Loucy (cell line): ENCODE data around the gene AP5Z1.

Source experiments
- H2AFZ ChIP-seq: fragments of 200-600 bp; sonication (generic); 2 replicates; pipeline ENCODE4 v1.6.0; 2016; ENCODE audit warnings: antibody characterized with exemption, mild to moderate bottlenecking, low read length, moderate library complexity
- H3F3A ChIP-seq: fragments of 200-600 bp; 2 replicates; pipeline ENCODE4 v1.6.0; 2016; ENCODE audit warnings: antibody characterized with exemption, low read depth, mild to moderate bottlenecking
- H3K27me3 ChIP-seq: fragments of 200-600 bp; sonication (generic); 2 replicates; pipeline ENCODE4 v1.6.1; 2014; ENCODE audit warnings: low read length, mild to moderate bottlenecking; ENCODE audit not compliant: insufficient read depth, poor library complexity, severe bottlenecking
- H3K36me3 ChIP-seq: fragments of 200-600 bp; sonication (generic); 2 replicates; pipeline ENCODE4 v1.6.1; 2016; ENCODE audit warnings: low read length; ENCODE audit not compliant: insufficient read depth
- H3K4me1 ChIP-seq: fragments of 200-600 bp; sonication (generic); 2 replicates; pipeline ENCODE4 v1.5.1; 2014; ENCODE audit warnings: low read length, mild to moderate bottlenecking; ENCODE audit not compliant: insufficient read depth, poor library complexity, severe bottlenecking
- H3K4me2 ChIP-seq: fragments of 200-600 bp; sonication (generic); 2 replicates; pipeline ENCODE4 v1.6.0; 2014; ENCODE audit warnings: antibody characterized with exemption, low read length, low read depth, mild to moderate bottlenecking; ENCODE audit not compliant: poor library complexity, severe bottlenecking
- H3K4me3 ChIP-seq: fragments of 200-600 bp; sonication (generic); 2 replicates; pipeline ENCODE4 v1.5.1; 2014; ENCODE audit warnings: low read length, mild to moderate bottlenecking, mixed read lengths; ENCODE audit not compliant: poor library complexity, severe bottlenecking
- H3K79me2 ChIP-seq: fragments of 200-600 bp; sonication (generic); 2 replicates; pipeline ENCODE4 v1.6.1; 2014; ENCODE audit warnings: low read length; ENCODE audit not compliant: insufficient read depth
- H3K9ac ChIP-seq: fragments of 200-600 bp; sonication (generic); 2 replicates; pipeline ENCODE4 v1.6.0; 2014; ENCODE audit warnings: mild to moderate bottlenecking, low read depth, low read length, moderate library complexity; ENCODE audit not compliant: poor library complexity, severe bottlenecking
- H3K9me2 ChIP-seq: fragments of 200-600 bp; sonication (generic); replicated peaks from 2 replicates; pipeline ENCODE4 v1.6.1; 2016; ENCODE audit warnings: low read depth, low read length, mixed read lengths
- H3K9me3 ChIP-seq: fragments of 200-600 bp; sonication (generic); 2 replicates; pipeline ENCODE4 v1.6.1; 2014; ENCODE audit warnings: mild to moderate bottlenecking, antibody characterized with exemption, low read length, low read depth; ENCODE audit not compliant: insufficient read depth
- H4K20me1 ChIP-seq: fragments of 200-600 bp; sonication (generic); 2 replicates; pipeline ENCODE4 v1.6.0; 2014; ENCODE audit warnings: antibody characterized with exemption, low read length, mild to moderate bottlenecking; ENCODE audit not compliant: insufficient read depth, poor library complexity, severe bottlenecking
- CTCF ChIP-seq: fragments of 200-600 bp; sonication (generic); conservative IDR thresholded peaks from 2 replicates; pipeline ENCODE4 v1.5.1; 2014; ENCODE audit warnings: mild to moderate bottlenecking, antibody characterized with exemption, low read length
- EZH2phosphoT487 ChIP-seq: fragments of 200-600 bp; IDR thresholded peaks from 2 replicates; pipeline ENCODE4 v1.6.1; 2018; ENCODE audit warnings: antibody characterized with exemption, mild to moderate bottlenecking, moderate library complexity, borderline replicate concordance

Gene AP5Z1

GRCh38 chr7:4765776-4766490 is 9.5 kb upstream of the AP5Z1 start:
- Histone ChIP-seq H3F3A (no peaks in the 10 kb centered on the region), H3K9ac (no peak overlapping the region), H3K4me2 (no peak overlapping the region), H3K9me2 (no peaks in the 10 kb centered on the region), H3K27me3 (no peaks in the 10 kb centered on the region), H3K36me3 (peaks cover 31% of the 10 kb centered on the region; the same call in 1 of the 2 replicates), H3K4me3 (no peak overlapping the region), H3K79me2 (no peaks in the 10 kb centered on the region), H3K4me1 (no peaks in the 10 kb centered on the region), H4K20me1 (no peaks in the 10 kb centered on the region), H3K9me3 (no peaks in the 10 kb centered on the region), H2AFZ (no peak overlapping the region)
- 0 out of 2 replicates have a peak, but pooled peaks have one; percentile 24 for TF ChIP-seq CTCF
- TF ChIP-seq EZH2phosphoT487, result no peak

DNA sequence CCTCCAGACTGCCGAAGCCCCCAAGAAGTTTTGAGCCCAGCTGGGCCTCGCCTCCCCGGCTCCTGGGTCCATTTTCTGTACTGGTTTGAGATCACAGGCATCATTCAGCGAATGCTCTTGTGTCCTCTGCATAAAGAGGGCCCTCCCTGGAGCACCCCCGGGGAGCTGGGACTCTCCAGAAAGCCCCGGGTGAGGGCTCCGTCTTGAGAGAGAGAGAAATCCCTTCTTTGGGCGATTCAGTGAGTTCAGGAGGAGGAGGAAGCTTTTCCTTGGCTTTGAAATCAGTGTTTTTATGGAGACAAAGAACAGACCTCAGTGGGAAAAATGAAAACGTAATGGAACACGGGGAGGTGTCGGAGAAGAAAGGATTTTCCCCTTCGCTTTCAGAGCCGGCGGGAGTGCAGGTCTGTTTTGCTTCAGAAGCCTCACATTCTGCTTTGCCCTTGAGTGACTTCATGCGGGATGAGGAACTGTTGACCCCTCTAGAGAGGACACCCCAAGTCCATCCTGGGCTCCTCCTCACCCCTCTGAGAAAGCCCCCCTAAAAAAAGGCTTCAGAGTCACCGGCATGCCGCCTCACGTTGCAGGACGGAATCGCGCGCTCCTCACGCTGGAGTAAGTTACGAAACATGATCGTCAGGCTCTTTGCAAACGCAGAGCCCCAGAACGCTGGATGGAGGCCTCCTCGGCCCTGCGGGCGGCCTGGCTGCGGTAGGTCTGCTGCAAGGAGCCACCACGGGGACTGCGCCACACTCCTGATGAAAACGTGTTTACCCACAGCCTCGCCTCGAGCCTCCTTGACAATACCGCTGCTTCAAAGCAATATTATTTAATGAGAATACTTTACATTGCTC is 8.5 kb upstream of the AP5Z1 start:
- no peaks in the 10 kb centered on the region for H4K20me1 ChIP-seq

More for the DNA sequence above, 8.5 kb upstream of the AP5Z1 start:
- peaks cover 21% of the 10 kb centered on the region; the same call in 1 of the 2 replicates for H3K36me3 ChIP-seq
- H3K9me3 ChIP-seq, result no peaks in the 10 kb centered on the region
- TF ChIP-seq CTCF (no peak), EZH2phosphoT487 (no peak)
- H3K9me2 ChIP-seq, result no peaks in the 10 kb centered on the region
- no peaks in the 10 kb centered on the region for H3K79me2 ChIP-seq
- no peak overlapping the region for H3K9ac ChIP-seq
- no peaks in the 10 kb centered on the region for H3K27me3 ChIP-seq
- no peak overlapping the region for H3K4me3 ChIP-seq
- H3K4me1 ChIP-seq, result no peaks in the 10 kb centered on the region
- H3K4me2 ChIP-seq, result no peak overlapping the region
- H2AFZ ChIP-seq, result no peak overlapping the region
- H3F3A ChIP-seq, result no peaks in the 10 kb centered on the region
